Liver (tissue), 9 donors: ENCODE data around the gene CHST4. TPM values are rescaled to one million over a fixed set of nuclear protein-coding genes. Genes with fewer than 3 reads are reported as not detected.

Experiments used
- DNase-seq: peaks from one replicate; pipeline ENCODE4 v3.0.0-alpha.2; 2017; ENCODE audit warnings: low spot score
- H3K27ac ChIP-seq, 2 donors: one replicate each; pipeline ENCODE4 v1.7.0; 2013; ENCODE audit warnings: inconsistent platforms in 2 of 2, low read length in 2 of 2, control low read depth in 1 of 2, low read depth in 1 of 2, mild to moderate bottlenecking in 1 of 2
- H3K27me3 ChIP-seq, 4 donors: one replicate each; pipeline versions ENCODE4 v1.6.1 to v1.7.0; 2013; ENCODE audit warnings: low read length in 3 of 4, inconsistent platforms in 1 of 4, mild to moderate bottlenecking in 1 of 4, moderate library complexity in 1 of 4; ENCODE audit not compliant: control insufficient read depth in 4 of 4, insufficient read depth in 4 of 4
- H3K36me3 ChIP-seq, 4 donors: one replicate each; pipeline versions ENCODE4 v1.6.1 to v1.7.0; 2013; ENCODE audit warnings: low read length in 3 of 4, mild to moderate bottlenecking in 3 of 4, low read depth in 1 of 4, moderate library complexity in 1 of 4; ENCODE audit not compliant: control insufficient read depth in 4 of 4, insufficient read depth in 3 of 4
- H3K4me1 ChIP-seq, 4 donors: one replicate each; pipeline versions ENCODE4 v1.6.1 to v1.7.0; 2013; ENCODE audit warnings: low read length in 3 of 4, mild to moderate bottlenecking in 3 of 4, moderate library complexity in 1 of 4; ENCODE audit not compliant: control insufficient read depth in 4 of 4, insufficient read depth in 4 of 4
- H3K4me3 ChIP-seq, 3 donors: one replicate each; pipeline versions ENCODE4 v1.6.1 to v1.7.0; 2013; ENCODE audit warnings: low read length in 3 of 3, control low read depth in 1 of 3, low read depth in 1 of 3, mild to moderate bottlenecking in 1 of 3
- H3K9ac ChIP-seq, 2 donors: one replicate each; pipeline ENCODE4 v1.7.0; 2013; ENCODE audit warnings: low read length in 2 of 2, mild to moderate bottlenecking in 2 of 2, moderate library complexity in 2 of 2, control low read depth in 1 of 2, low read depth in 1 of 2
- H3K9me3 ChIP-seq, 4 donors: one replicate each; pipeline versions ENCODE4 v1.6.1 to v1.7.0; 2013; ENCODE audit warnings: low read length in 3 of 4; ENCODE audit not compliant: control insufficient read depth in 4 of 4
- ATF3 ChIP-seq: IDR thresholded peaks from 2 replicates; pipeline ENCODE4 v1.6.1; 2016; ENCODE audit warnings: antibody characterized with exemption
- CTCF ChIP-seq: fragments of 150-350 bp; IDR thresholded peaks from 2 replicates; pipeline ENCODE4 v1.5.1; 2017; ENCODE audit warnings: improper control_type of control experiment, low read depth, low read length; ENCODE audit not compliant: missing input control
- EGR1 ChIP-seq, 2 donors: IDR thresholded peaks; 2 replicates each; pipeline ENCODE4 v1.6.1; 2016 to 2018; ENCODE audit warnings: antibody characterized with exemption in 2 of 2, low read depth in 2 of 2
- FOXA1 ChIP-seq: IDR thresholded peaks from 2 replicates; pipeline ENCODE4 v1.6.1; 2016; ENCODE audit warnings: antibody characterized with exemption
- FOXA2 ChIP-seq: IDR thresholded peaks from 2 replicates; pipeline ENCODE4 v1.6.1; 2016; ENCODE audit warnings: antibody characterized with exemption
- GABPA ChIP-seq, 2 donors: IDR thresholded peaks in 1 of 2; conservative IDR thresholded peaks in 1 of 2; 2 replicates each; pipeline ENCODE4 v1.6.1; 2016; ENCODE audit warnings: antibody characterized with exemption in 2 of 2, mild to moderate bottlenecking in 1 of 2, moderate library complexity in 1 of 2
- HNF4A ChIP-seq, 2 donors: conservative IDR thresholded peaks; 2 replicates each; pipeline ENCODE4 v1.6.1; 2016; ENCODE audit warnings: antibody characterized with exemption in 2 of 2, mild to moderate bottlenecking in 2 of 2
- HNF4G ChIP-seq: IDR thresholded peaks from 2 replicates; pipeline ENCODE4 v1.6.1; 2016; ENCODE audit warnings: antibody characterized with exemption
- JUND ChIP-seq, 2 donors: IDR thresholded peaks; 2 replicates each; pipeline ENCODE4 v1.6.1; 2016; ENCODE audit warnings: antibody characterized with exemption in 2 of 2
- MAX ChIP-seq: IDR thresholded peaks from 2 replicates; pipeline ENCODE4 v1.6.1; 2016; ENCODE audit warnings: antibody characterized with exemption
- NR2F2 ChIP-seq: IDR thresholded peaks from 2 replicates; pipeline ENCODE4 v1.6.1; 2016; ENCODE audit warnings: antibody characterized with exemption
- RAD21 ChIP-seq, 2 donors: IDR thresholded peaks; 2 replicates each; pipeline ENCODE4 v1.6.1; 2016; ENCODE audit warnings: antibody characterized with exemption in 2 of 2, mild to moderate bottlenecking in 2 of 2
- REST ChIP-seq: IDR thresholded peaks from 2 replicates; pipeline ENCODE4 v1.6.1; 2016; ENCODE audit warnings: antibody characterized with exemption, mild to moderate bottlenecking
- RXRA ChIP-seq, 2 donors: IDR thresholded peaks; 2 replicates each; pipeline ENCODE4 v1.6.1; 2017 to 2018; ENCODE audit warnings: antibody characterized with exemption in 2 of 2, mild to moderate bottlenecking in 1 of 2
- SP1 ChIP-seq: IDR thresholded peaks from 2 replicates; pipeline ENCODE4 v1.6.1; 2018; ENCODE audit warnings: antibody characterized with exemption, mild to moderate bottlenecking
- TAF1 ChIP-seq: conservative IDR thresholded peaks from 2 replicates; pipeline ENCODE4 v1.6.1; 2016; ENCODE audit warnings: antibody characterized with exemption, mild to moderate bottlenecking
- YY1 ChIP-seq: IDR thresholded peaks from 2 replicates; pipeline ENCODE4 v1.6.1; 2016; ENCODE audit warnings: antibody characterized with exemption, mild to moderate bottlenecking
- ZBTB33 ChIP-seq: IDR thresholded peaks from 2 replicates; pipeline ENCODE4 v1.6.1; 2016; ENCODE audit warnings: antibody characterized with exemption
- WGBS: extraction: QIAGEN DNeasy Blood & Tissue Kit; methylation state at CpG from one replicate; pipeline ENCODE4 v1.1.7; 2013; 5-methylcytosine and 5-hydroxymethylcytosine counted together
- polyA plus RNA-seq, 2 donors: library from polyadenylated mRNA; stranded (reverse) in 1 of 2; unstranded in 1 of 2; fragments of 200-250 nt in 1 of 2; fragments of >200 nt in 1 of 2; fragmentation: Nextera tagmentation in 1 of 2; extraction: Ambion mirVana in 1 of 2; gene quantifications; one replicate each; pipeline versions ENCODE4 v1.2.1 to v1.2.3, GENCODE V29; 2013 to 2015
- total RNA-seq, 2 donors: library from RNA; depleted of rRNA; stranded (reverse); fragments of >200 nt; gene quantifications; one replicate each; pipeline ENCODE4 v1.2.3, GENCODE V29; 2014
- donor health status: healthy.
- donor health status: healthy.
- donor health status: healthy.
- donor health status: healthy.
- donor health status: healthy.

The CHST4 gene
- total and polyA plus RNA-seq, 4 donors = 0.09 to 14.3 (median 7.1) TPM

- no peaks in the 10 kb centered on the region for H3K27me3 ChIP-seq
- no peaks in the 10 kb centered on the region for H3K36me3 ChIP-seq
- H3K4me1 ChIP-seq = peaks cover 0 to 5% (median 2%) of the 10 kb centered on the region in 4 donors
- 91% methylated on average over 22 of the region's 22 CpGs for WGBS
- no peak within 1 kb of the TSS for H3K4me3 ChIP-seq
- no peaks in the 10 kb centered on the region for H3K9me3 ChIP-seq
- no peak for DNase-seq
- H3K9ac ChIP-seq = no peak within 1 kb of the TSS
- no peak within 1 kb of the TSS for H3K27ac ChIP-seq
- TF ChIP-seq RAD21 (IDR thresholded peaks at IDR 0.05) (no peak), NR2F2 (no peak), SP1 (no peak), CTCF (no peak), MAX (no peak), TAF1 (no peak), YY1 (no peak), FOXA2 (no peak), EGR1 (IDR thresholded peaks at IDR 0.05; ENCODE audit: low read depth in 2 of 2) (no peak), REST (no peak), ZBTB33 (no peak), JUND (IDR thresholded peaks at IDR 0.05) (no peak), HNF4A (conservative IDR thresholded peaks at IDR 0.05) (no peak), ATF3 (no peak), RXRA (IDR thresholded peaks at IDR 0.05) (no peak), GABPA (IDR thresholded peaks at IDR 0.05 in 1 of 2, conservative IDR thresholded peaks at IDR 0.05 in 1 of 2) (no peak), HNF4G (no peak)
Measured at GRCh38 chr16:71489122-71489521, 37.1 kb upstream of the CHST4 start, which contains the start of gene ZNF19. Gene ZNF19 (minus strand): TSS chr16:71489324. CDS start chr16:71482114, 7,210 bp downstream.

- Histone ChIP-seq H3K4me3 (no peak overlapping the region), H3K9ac (no peak overlapping the region), H3K4me1 (no peaks in the 10 kb centered on the region), H3K27ac (no peak overlapping the region), H3K9me3 (no peaks in the 10 kb centered on the region), H3K36me3 (no peaks in the 10 kb centered on the region), H3K27me3 (no peaks in the 10 kb centered on the region)
- TF ChIP-seq ZBTB33 (no peak), MAX (no peak), SP1 (no peak), HNF4G (no peak), EGR1 (IDR thresholded peaks at IDR 0.05; ENCODE audit: low read depth in 2 of 2) (no peak), JUND (IDR thresholded peaks at IDR 0.05) (no peak), FOXA1 (no peak), GABPA (IDR thresholded peaks at IDR 0.05 in 1 of 2, conservative IDR thresholded peaks at IDR 0.05 in 1 of 2) (no peak)
- no peak for DNase-seq
Measured at GRCh38 chr16:71490361-71490760, 35.9 kb upstream of the CHST4 start.
